OCI-LY1 (cell line): ENCODE data around the gene RNMT.

ENCODE experiments used
- EZH2 ChIP-seq: fragments of 200-600 bp; sonication (generic), shearing (Covaris generic); IDR thresholded peaks from 2 replicates; pipeline ENCODE4 v1.8.0; 2017; ENCODE audit warnings: borderline replicate concordance, mixed run types, mild to moderate bottlenecking, antibody characterized with exemption, low read length, moderate library complexity, mixed read lengths
- TF ChIP-seq, protein P1 (sequence below): fragments of 200-600 bp; sonication (generic), shearing (Covaris generic); IDR thresholded peaks from 2 replicates; pipeline ENCODE4 v1.5.1; 2017; ENCODE audit warnings: mild to moderate bottlenecking, antibody characterized with exemption, low read length, moderate library complexity, mixed read lengths

- TF ChIP-seq, protein P1, sequence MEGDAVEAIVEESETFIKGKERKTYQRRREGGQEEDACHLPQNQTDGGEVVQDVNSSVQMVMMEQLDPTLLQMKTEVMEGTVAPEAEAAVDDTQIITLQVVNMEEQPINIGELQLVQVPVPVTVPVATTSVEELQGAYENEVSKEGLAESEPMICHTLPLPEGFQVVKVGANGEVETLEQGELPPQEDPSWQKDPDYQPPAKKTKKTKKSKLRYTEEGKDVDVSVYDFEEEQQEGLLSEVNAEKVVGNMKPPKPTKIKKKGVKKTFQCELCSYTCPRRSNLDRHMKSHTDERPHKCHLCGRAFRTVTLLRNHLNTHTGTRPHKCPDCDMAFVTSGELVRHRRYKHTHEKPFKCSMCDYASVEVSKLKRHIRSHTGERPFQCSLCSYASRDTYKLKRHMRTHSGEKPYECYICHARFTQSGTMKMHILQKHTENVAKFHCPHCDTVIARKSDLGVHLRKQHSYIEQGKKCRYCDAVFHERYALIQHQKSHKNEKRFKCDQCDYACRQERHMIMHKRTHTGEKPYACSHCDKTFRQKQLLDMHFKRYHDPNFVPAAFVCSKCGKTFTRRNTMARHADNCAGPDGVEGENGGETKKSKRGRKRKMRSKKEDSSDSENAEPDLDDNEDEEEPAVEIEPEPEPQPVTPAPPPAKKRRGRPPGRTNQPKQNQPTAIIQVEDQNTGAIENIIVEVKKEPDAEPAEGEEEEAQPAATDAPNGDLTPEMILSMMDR, result peak; percentile 47; the same call in 1 of the 2 replicates
- no peak for TF ChIP-seq EZH2
These were observed at the start of gene RNMT, which contains the start of gene FAM210A for GRCh38 chr18:13726232-13726971.
